HCT116 (cell line): ENCODE results near the gene CD82. TPM values are rescaled to one million over a fixed set of nuclear protein-coding genes. Genes with fewer than 3 reads are reported as not detected.

ENCODE experiments used
- ATAC-seq: fragments of 200-7000 bp; cut with Tn5 transposase; 2 replicates; pipeline ENCODE4 v1.9.1; 2020; ENCODE audit warnings: mild to moderate bottlenecking, moderate library complexity
- BruUV-seq: library from RNA; stranded (reverse); fragments of 400-500 nt; replicated peaks from 2 replicates; lab custom pipeline; 2021; lab: Mats Ljungman, UMichigan
- CTCF ChIA-PET: fragments of 300-600 bp; sonication (Branson Sonifier 250); formaldehyde crosslinking; loops from one replicate; lab custom pipeline; 2021; ENCODE audit warnings: antibody characterized with exemption; lab: Charles Lee
- POLR2A ChIA-PET: fragments of 300-600, 350-600 bp; sonication (Branson Sonifier 250); formaldehyde crosslinking; loops from one replicate; lab custom pipeline; 2021; ENCODE audit warnings: antibody characterized with exemption; lab: Charles Lee
- RAD21 ChIA-PET, 2 experiments: fragments of 300-600 bp; sonication (Branson Sonifier 250); formaldehyde crosslinking; loops; one replicate each; lab custom pipeline; 2023; ENCODE audit warnings: low total read pairs in 2 of 2; ENCODE audit not compliant: uncharacterized antibody in 2 of 2, unreplicated experiment in 2 of 2, low non-redundant PET in 1 of 2; lab: Charles Lee
- DNase-seq: peaks from one replicate; pipeline ENCODE4 v3.0.0-alpha.2; 2010; ENCODE audit warnings: low read depth, low spot score
- H2AFZ ChIP-seq: fragments of 200-600 bp; shearing (Covaris generic), sonication (generic); 2 replicates; pipeline ENCODE4 v1.6.1; 2017; ENCODE audit warnings: low read depth, mixed run types, mixed read lengths, antibody characterized with exemption, low read length; ENCODE audit not compliant: poor library complexity, severe bottlenecking
- H3K27ac ChIP-seq: 2 replicates; pipeline ENCODE4 v1.5.1; 2012; ENCODE audit warnings: low read depth, low read length
- H3K27me3 ChIP-seq: fragments of 200-600 bp; sonication (generic); 2 replicates; pipeline ENCODE4 v1.6.1; 2016; ENCODE audit warnings: mixed run types, low read length, mixed read lengths; ENCODE audit not compliant: insufficient read depth
- H3K36me3 ChIP-seq, 2 experiments: fragments of 200-500 bp in 1 of 2; fragments of 200-600 bp in 1 of 2; sonication (Bioruptor generic) in 1 of 2; sonication (generic) in 1 of 2; 2 replicates each; pipeline versions ENCODE4 v1.5.1 to v1.6.1; 2014 to 2016; ENCODE audit warnings: low read length in 2 of 2, inconsistent platforms in 1 of 2, mixed read lengths in 1 of 2, mixed run types in 1 of 2; ENCODE audit not compliant: insufficient read depth in 2 of 2, control insufficient read depth in 1 of 2
- H3K4me1 ChIP-seq, 2 experiments: fragments of 200-600 bp in 1 of 2; sonication (generic) in 1 of 2; 2 replicates each; pipeline versions ENCODE4 v1.5.1 to v1.6.1; 2012 to 2017; ENCODE audit warnings: low read length in 2 of 2, inconsistent platforms in 1 of 2, mild to moderate bottlenecking in 1 of 2, mixed read lengths in 1 of 2, mixed run types in 1 of 2, moderate library complexity in 1 of 2; ENCODE audit not compliant: insufficient read depth in 2 of 2, control insufficient read depth in 1 of 2
- H3K4me2 ChIP-seq: fragments of 200-600 bp; sonication (generic); 2 replicates; pipeline ENCODE4 v1.6.1; 2017; ENCODE audit warnings: mixed run types, low read length, mixed read lengths
- H3K4me3 ChIP-seq, 2 experiments: fragments of 200-600 bp in 1 of 2; sonication (generic) in 1 of 2; replicated peaks in 1 of 2; 2 replicates each; pipeline ENCODE4 v1.5.1; 2011 to 2016; ENCODE audit warnings: low read length in 2 of 2, control low read depth in 1 of 2, low read depth in 1 of 2, mild to moderate bottlenecking in 1 of 2, mixed read lengths in 1 of 2, mixed run types in 1 of 2
- H3K79me2 ChIP-seq: fragments of 200-600 bp; sonication (generic); 2 replicates; pipeline ENCODE4 v1.6.1; 2017; ENCODE audit warnings: mild to moderate bottlenecking, mixed run types, low read length, moderate library complexity, mixed read lengths; ENCODE audit not compliant: insufficient read depth
- H3K9ac ChIP-seq: fragments of 200-600 bp; sonication (generic); 2 replicates; pipeline ENCODE4 v1.6.1; 2016; ENCODE audit warnings: low read length, mixed read lengths
- H3K9me2 ChIP-seq: fragments of 200-600 bp; sonication (generic), shearing (Covaris generic); 2 replicates; pipeline ENCODE4 v1.6.1; 2017; ENCODE audit warnings: mixed run types, mild to moderate bottlenecking, moderate library complexity; ENCODE audit not compliant: insufficient read depth
- H3K9me3 ChIP-seq, 2 experiments: fragments of 200-500 bp in 1 of 2; fragments of 200-600 bp in 1 of 2; sonication (Bioruptor generic) in 1 of 2; sonication (generic) in 1 of 2; 2 replicates each; pipeline ENCODE4 v1.6.1; 2014 to 2017; ENCODE audit warnings: low read length in 2 of 2, mixed read lengths in 2 of 2, inconsistent platforms in 1 of 2, low read depth in 1 of 2, mild to moderate bottlenecking in 1 of 2, mixed run types in 1 of 2, moderate library complexity in 1 of 2; ENCODE audit not compliant: control insufficient read depth in 1 of 2, insufficient read depth in 1 of 2
- H4K20me1 ChIP-seq: fragments of 200-600 bp; sonication (generic), shearing (Covaris generic); 2 replicates; pipeline ENCODE4 v1.6.1; 2017; ENCODE audit warnings: mixed run types, mild to moderate bottlenecking, moderate library complexity; ENCODE audit not compliant: insufficient read depth
- CBX3 ChIP-seq: IDR thresholded peaks from 2 replicates; pipeline ENCODE4 v1.6.1; 2012; ENCODE audit warnings: low read depth
- EZH2 ChIP-seq: fragments of 200-600 bp; sonication (generic); IDR thresholded peaks from 2 replicates; pipeline ENCODE4 v1.6.1; 2017; ENCODE audit warnings: antibody characterized with exemption, mixed run types
- POLR2A ChIP-seq: IDR thresholded peaks from 2 replicates; pipeline ENCODE4 v1.7.0; 2011; ENCODE audit warnings: borderline replicate concordance; ENCODE audit not compliant: insufficient read depth, insufficient read length; ENCODE audit errors: extremely low read depth
- RAD21 ChIP-seq: IDR thresholded peaks from 2 replicates; pipeline ENCODE4 v1.6.1; 2012; ENCODE audit warnings: low read depth, mild to moderate bottlenecking
- YY1 ChIP-seq: IDR thresholded peaks from 2 replicates; pipeline ENCODE4 v1.6.1; 2011; ENCODE audit warnings: low read length, low read depth, moderate library complexity, mild to moderate bottlenecking; ENCODE audit not compliant: insufficient replicate concordance; ENCODE audit errors: extremely low read depth
- ZFX ChIP-seq: fragments of 450-650 bp; IDR thresholded peaks from 2 replicates; pipeline ENCODE4 v1.6.1; 2017
- intact Hi-C: fragments of 100-400 bp; cut with micrococcal nuclease; formaldehyde crosslinking; loops from 2 replicates; pipeline ENCODE4 v1.10.0; 2022
- total RNA-seq: library from RNA; stranded (reverse); gene quantifications from one replicate; pipeline ENCODE4 v1.2.1, GENCODE V29; 2021; ENCODE audit not compliant: unreplicated experiment
- TF ChIP-seq, protein P1 (sequence below): IDR thresholded peaks from 2 replicates; pipeline ENCODE4 v1.6.1; 2011; ENCODE audit warnings: mild to moderate bottlenecking, low read length, moderate library complexity; ENCODE audit not compliant: insufficient replicate concordance; ENCODE audit errors: extremely low read depth
- TF ChIP-seq, protein P2 (sequence below): IDR thresholded peaks from 2 replicates; pipeline ENCODE4 v1.6.1; 2012; ENCODE audit warnings: low read depth

CD82 gene
- total RNA-seq, 1 experiment from 2014 or later = 16.7 TPM

DNA sequence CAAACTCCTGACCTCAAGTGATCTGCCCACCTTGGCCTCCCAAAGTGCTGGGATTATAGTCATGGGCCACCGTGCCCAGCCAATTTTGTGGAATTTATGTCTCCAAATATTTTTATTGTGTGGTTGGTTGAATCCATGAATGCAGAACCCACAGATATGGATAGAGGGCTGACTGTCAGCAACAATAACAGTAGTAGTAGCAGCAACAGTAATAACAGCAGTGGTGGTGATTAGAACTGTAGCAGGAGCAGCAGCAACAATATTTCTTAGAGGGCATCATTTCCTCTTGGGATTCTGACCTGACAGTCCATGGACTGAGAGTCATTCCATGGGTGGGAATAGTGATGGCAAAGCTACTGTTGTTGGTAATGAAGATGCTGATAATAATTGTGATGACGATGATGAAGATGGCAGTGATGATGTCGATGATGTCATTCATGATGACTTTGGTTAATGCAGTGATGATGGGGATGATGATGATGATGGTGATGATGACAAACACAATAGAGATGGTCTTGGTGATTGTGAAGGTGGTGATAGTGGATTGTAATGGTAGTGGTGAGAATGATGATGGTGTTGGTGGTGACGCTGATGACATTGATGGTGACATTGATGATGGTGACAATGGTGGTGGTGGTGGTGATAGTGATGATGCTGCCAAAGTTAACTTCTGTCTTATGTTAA lies 13.9 kb upstream of the CD82 start:
- no peaks in the 10 kb centered on the region for H4K20me1 ChIP-seq
- no peak overlapping the region for H2AFZ ChIP-seq
- H3K4me1 ChIP-seq = peaks cover 0 to 1% of the 10 kb centered on the region in 2 experiments; a peak in 1 of 4 replicates
- no peak overlapping the region for H3K9ac ChIP-seq
- no peak overlapping the region for H3K4me2 ChIP-seq
- no peaks in the 10 kb centered on the region for H3K9me3 ChIP-seq
- H3K9me2 ChIP-seq = no peaks in the 10 kb centered on the region
- H3K79me2 ChIP-seq = no peaks in the 10 kb centered on the region
- RAD21 ChIA-PET = interaction anchor here in 1 of 2 experiments (1.2 kb wide), 1 partner anchor 65 kb away, joined by 3 read pairs; no protein-coding TSS in a partner anchor
- no TSS peak for BruUV-seq
- CTCF ChIA-PET = interaction anchor here (1.2 kb wide), 1 partner anchor 66 kb away, joined by 3 read pairs; no protein-coding TSS in a partner anchor
- H3K4me3 ChIP-seq = no peak overlapping the region
- intact Hi-C loops = no loop called here
- DNase-seq = no peak
- H3K27me3 ChIP-seq = no peaks in the 10 kb centered on the region
- POLR2A ChIA-PET = no interaction called here
- no peak overlapping the region for H3K27ac ChIP-seq
- H3K36me3 ChIP-seq = no peaks in the 10 kb centered on the region
- no peak for ATAC-seq
- TF ChIP-seq, protein P1, sequence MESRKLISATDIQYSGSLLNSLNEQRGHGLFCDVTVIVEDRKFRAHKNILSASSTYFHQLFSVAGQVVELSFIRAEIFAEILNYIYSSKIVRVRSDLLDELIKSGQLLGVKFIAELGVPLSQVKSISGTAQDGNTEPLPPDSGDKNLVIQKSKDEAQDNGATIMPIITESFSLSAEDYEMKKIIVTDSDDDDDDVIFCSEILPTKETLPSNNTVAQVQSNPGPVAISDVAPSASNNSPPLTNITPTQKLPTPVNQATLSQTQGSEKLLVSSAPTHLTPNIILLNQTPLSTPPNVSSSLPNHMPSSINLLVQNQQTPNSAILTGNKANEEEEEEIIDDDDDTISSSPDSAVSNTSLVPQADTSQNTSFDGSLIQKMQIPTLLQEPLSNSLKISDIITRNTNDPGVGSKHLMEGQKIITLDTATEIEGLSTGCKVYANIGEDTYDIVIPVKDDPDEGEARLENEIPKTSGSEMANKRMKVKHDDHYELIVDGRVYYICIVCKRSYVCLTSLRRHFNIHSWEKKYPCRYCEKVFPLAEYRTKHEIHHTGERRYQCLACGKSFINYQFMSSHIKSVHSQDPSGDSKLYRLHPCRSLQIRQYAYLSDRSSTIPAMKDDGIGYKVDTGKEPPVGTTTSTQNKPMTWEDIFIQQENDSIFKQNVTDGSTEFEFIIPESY = no peak
- TF ChIP-seq ZFX = no peak
- TF ChIP-seq EZH2 = no peak
- no peak for TF ChIP-seq RAD21
- TF ChIP-seq POLR2A = no peak
- TF ChIP-seq, protein P2, sequence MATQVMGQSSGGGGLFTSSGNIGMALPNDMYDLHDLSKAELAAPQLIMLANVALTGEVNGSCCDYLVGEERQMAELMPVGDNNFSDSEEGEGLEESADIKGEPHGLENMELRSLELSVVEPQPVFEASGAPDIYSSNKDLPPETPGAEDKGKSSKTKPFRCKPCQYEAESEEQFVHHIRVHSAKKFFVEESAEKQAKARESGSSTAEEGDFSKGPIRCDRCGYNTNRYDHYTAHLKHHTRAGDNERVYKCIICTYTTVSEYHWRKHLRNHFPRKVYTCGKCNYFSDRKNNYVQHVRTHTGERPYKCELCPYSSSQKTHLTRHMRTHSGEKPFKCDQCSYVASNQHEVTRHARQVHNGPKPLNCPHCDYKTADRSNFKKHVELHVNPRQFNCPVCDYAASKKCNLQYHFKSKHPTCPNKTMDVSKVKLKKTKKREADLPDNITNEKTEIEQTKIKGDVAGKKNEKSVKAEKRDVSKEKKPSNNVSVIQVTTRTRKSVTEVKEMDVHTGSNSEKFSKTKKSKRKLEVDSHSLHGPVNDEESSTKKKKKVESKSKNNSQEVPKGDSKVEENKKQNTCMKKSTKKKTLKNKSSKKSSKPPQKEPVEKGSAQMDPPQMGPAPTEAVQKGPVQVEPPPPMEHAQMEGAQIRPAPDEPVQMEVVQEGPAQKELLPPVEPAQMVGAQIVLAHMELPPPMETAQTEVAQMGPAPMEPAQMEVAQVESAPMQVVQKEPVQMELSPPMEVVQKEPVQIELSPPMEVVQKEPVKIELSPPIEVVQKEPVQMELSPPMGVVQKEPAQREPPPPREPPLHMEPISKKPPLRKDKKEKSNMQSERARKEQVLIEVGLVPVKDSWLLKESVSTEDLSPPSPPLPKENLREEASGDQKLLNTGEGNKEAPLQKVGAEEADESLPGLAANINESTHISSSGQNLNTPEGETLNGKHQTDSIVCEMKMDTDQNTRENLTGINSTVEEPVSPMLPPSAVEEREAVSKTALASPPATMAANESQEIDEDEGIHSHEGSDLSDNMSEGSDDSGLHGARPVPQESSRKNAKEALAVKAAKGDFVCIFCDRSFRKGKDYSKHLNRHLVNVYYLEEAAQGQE = no peak
- no peak for TF ChIP-seq YY1
- no peak for TF ChIP-seq CBX3
